ENCODE data around the gene MYMK. TPM values are rescaled to one million over a fixed set of nuclear protein-coding genes. Genes with fewer than 3 reads are reported as not detected.

MYMK gene
- total and polyA plus RNA-seq, 7 experiments from 2014 or later: not detected

GRCh38 chr9:133532937-133533668 is 8.3 kb upstream of the MYMK start:
- H3K36me3 Mint-ChIP-seq: no peaks in the 10 kb centered on the region
- no peaks in the 10 kb centered on the region for H3K9me3 ChIP-seq (ENCODE audit: control insufficient read depth in 2 of 3, low read length in 3 of 3)
- DNase-seq (peak; percentile 47 to 84 (median 77)), ATAC-seq (peak; percentile 86)
- intact Hi-C loops (cut with micrococcal nuclease): loop anchor here (1.0 kb wide), 2 partner anchors 123 to 193 kb away; no protein-coding TSS in a partner anchor
- H3K27ac ChIP-seq (ENCODE audit: low read depth, low read length): no peak overlapping the region
- H3K27me3 Mint-ChIP-seq: peaks cover 0 to 18% (median 7%) of the 10 kb centered on the region in 5 donors
- no peaks in the 10 kb centered on the region for H3K36me3 ChIP-seq (ENCODE audit: control insufficient read depth in 2 of 3, insufficient read depth in 3 of 3, low read length in 3 of 3)
- H3K27me3 ChIP-seq (ENCODE audit: control insufficient read depth in 2 of 2, insufficient read depth in 2 of 2, low read length in 2 of 2): no peaks in the 10 kb centered on the region
- peaks cover 0 to 5% (median 0%) of the 10 kb centered on the region in 11 donors for H3K9me3 Mint-ChIP-seq
- POLR2A ChIA-PET: interaction anchor here (0.7 to 2.2 kb wide), 2 partner anchors 23 to 51 kb away, joined by 3 to 11 read pairs; no protein-coding TSS in a partner anchor
- H3K4me3 ChIP-seq (ENCODE audit: low read length): no peak overlapping the region
- CTCF ChIA-PET: interaction anchor here (0.7 to 0.8 kb wide), 3 partner anchors 176 to 194 kb away, joined by 3 to 5 read pairs (median 3); no protein-coding TSS in a partner anchor
- H3K4me1 Mint-ChIP-seq: peaks cover 6 to 24% (median 13%) of the 10 kb centered on the region in 7 donors
- peaks cover 0 to 21% of the 10 kb centered on the region in 2 donors for H3K4me1 ChIP-seq (ENCODE audit: control insufficient read depth in 2 of 2, insufficient read depth in 2 of 2, low read length in 2 of 2)
- H3K27ac Mint-ChIP-seq: peak overlapping the region in 8 of 9 donors; percentile 58 to 91 (median 80)
- peak overlapping the region in 9 of 10 donors; percentile 57 to 82 (median 72) for H3K4me3 Mint-ChIP-seq

GRCh38 chr9:133531293-133531692 is 6.5 kb upstream of the MYMK start:
- intact Hi-C loops (cut with micrococcal nuclease): no loop called here
- H3K4me3 Mint-ChIP-seq: no peak overlapping the region
- peaks cover 0 to 23% (median 7%) of the 10 kb centered on the region in 5 donors for H3K27me3 Mint-ChIP-seq
- DNase-seq: no peak
- Histone ChIP-seq H3K27me3 (ENCODE audit: control insufficient read depth in 2 of 2, insufficient read depth in 2 of 2, low read length in 2 of 2) (no peaks in the 10 kb centered on the region), H3K36me3 (ENCODE audit: control insufficient read depth in 2 of 3, insufficient read depth in 3 of 3, low read length in 3 of 3) (no peaks in the 10 kb centered on the region), H3K9me3 (ENCODE audit: control insufficient read depth in 2 of 3, low read length in 3 of 3) (no peaks in the 10 kb centered on the region), H3K4me1 (ENCODE audit: control insufficient read depth in 2 of 2, insufficient read depth in 2 of 2, low read length in 2 of 2) (peaks cover 0 to 27% of the 10 kb centered on the region in 2 donors), H3K4me3 (ENCODE audit: low read length) (no peak overlapping the region), H3K27ac (ENCODE audit: low read depth, low read length) (no peak overlapping the region)
- CTCF ChIA-PET: no interaction called here
- peaks cover 0 to 5% (median 0%) of the 10 kb centered on the region in 11 donors for H3K9me3 Mint-ChIP-seq
- no peak overlapping the region for H3K27ac Mint-ChIP-seq
- POLR2A ChIA-PET: no interaction called here
- ATAC-seq: no peak
- H3K4me1 Mint-ChIP-seq: peaks cover 7 to 32% (median 24%) of the 10 kb centered on the region in 7 donors
- H3K36me3 Mint-ChIP-seq: no peaks in the 10 kb centered on the region

- intact Hi-C loops (cut with micrococcal nuclease): no loop called here
Observed at GRCh38 chr9:133529874-133530273, 5.1 kb upstream of the MYMK start.

GRCh38 chr9:133529457-133529856 is 4.7 kb upstream of the MYMK start:
- Histone ChIP-seq H3K27ac (ENCODE audit: low read depth, low read length) (no peak overlapping the region), H3K4me1 (ENCODE audit: control insufficient read depth in 2 of 2, insufficient read depth in 2 of 2, low read length in 2 of 2) (peaks cover 0 to 28% of the 10 kb centered on the region in 2 donors), H3K27me3 (ENCODE audit: control insufficient read depth in 2 of 2, insufficient read depth in 2 of 2, low read length in 2 of 2) (no peaks in the 10 kb centered on the region), H3K4me3 (ENCODE audit: low read length) (no peak overlapping the region), H3K36me3 (ENCODE audit: control insufficient read depth in 2 of 3, insufficient read depth in 3 of 3, low read length in 3 of 3) (no peaks in the 10 kb centered on the region), H3K9me3 (ENCODE audit: control insufficient read depth in 2 of 3, low read length in 3 of 3) (no peaks in the 10 kb centered on the region)
- Mint-ChIP-seq H3K9me3 (peaks cover 0 to 5% (median 0%) of the 10 kb centered on the region in 11 donors), H3K27me3 (peaks cover 0 to 19% (median 7%) of the 10 kb centered on the region in 5 donors), H3K4me3 (no peak overlapping the region), H3K36me3 (no peaks in the 10 kb centered on the region), H3K4me1 (peaks cover 7 to 32% (median 23%) of the 10 kb centered on the region in 7 donors), H3K27ac (no peak overlapping the region)
- CTCF ChIA-PET: interaction anchor here (0.8 to 1.0 kb wide), 2 partner anchors 30 to 180 kb away, joined by 3 read pairs; no protein-coding TSS in a partner anchor
- intact Hi-C loops (cut with micrococcal nuclease): no loop called here
- DNase-seq (no peak), ATAC-seq (no peak)
- POLR2A ChIA-PET: interaction anchor here (0.7 kb wide), 1 partner anchor 20 kb away, joined by 3 read pairs; no protein-coding TSS in a partner anchor

More at GRCh38 chr9:133529874-133530273, 5.1 kb upstream of the MYMK start:
- H3K36me3 ChIP-seq (ENCODE audit: control insufficient read depth in 2 of 3, insufficient read depth in 3 of 3, low read length in 3 of 3): no peaks in the 10 kb centered on the region
- H3K4me1 Mint-ChIP-seq: peaks cover 7 to 32% (median 23%) of the 10 kb centered on the region in 7 donors
- H3K9me3 Mint-ChIP-seq: peaks cover 0 to 5% (median 0%) of the 10 kb centered on the region in 11 donors
- H3K27me3 Mint-ChIP-seq: peaks cover 0 to 19% (median 7%) of the 10 kb centered on the region in 5 donors
- no peak overlapping the region for H3K4me3 Mint-ChIP-seq
- CTCF ChIA-PET: no interaction called here
- DNase-seq (no peak), ATAC-seq (no peak)
- peaks cover 0 to 28% of the 10 kb centered on the region in 2 donors for H3K4me1 ChIP-seq (ENCODE audit: control insufficient read depth in 2 of 2, insufficient read depth in 2 of 2, low read length in 2 of 2)
- H3K27ac ChIP-seq (ENCODE audit: low read depth, low read length): no peak overlapping the region
- POLR2A ChIA-PET: interaction anchor here (0.7 kb wide), 1 partner anchor 20 kb away, joined by 3 read pairs; no protein-coding TSS in a partner anchor
- no peaks in the 10 kb centered on the region for H3K9me3 ChIP-seq (ENCODE audit: control insufficient read depth in 2 of 3, low read length in 3 of 3)
- H3K36me3 Mint-ChIP-seq: no peaks in the 10 kb centered on the region
- no peaks in the 10 kb centered on the region for H3K27me3 ChIP-seq (ENCODE audit: control insufficient read depth in 2 of 2, insufficient read depth in 2 of 2, low read length in 2 of 2)
- H3K4me3 ChIP-seq (ENCODE audit: low read length): no peak overlapping the region
- no peak overlapping the region for H3K27ac Mint-ChIP-seq

GRCh38 chr9:133528876-133529241 is 4.1 kb upstream of the MYMK start:
- CTCF ChIA-PET: interaction anchor here (0.8 to 1.0 kb wide), 2 partner anchors 29 to 180 kb away, joined by 3 read pairs; no protein-coding TSS in a partner anchor
- no peak overlapping the region for H3K27ac ChIP-seq (ENCODE audit: low read depth, low read length)
- H3K4me1 ChIP-seq (ENCODE audit: control insufficient read depth in 2 of 2, insufficient read depth in 2 of 2, low read length in 2 of 2): peaks cover 0 to 23% of the 10 kb centered on the region in 2 donors
- H3K4me3 ChIP-seq (ENCODE audit: low read length): no peak overlapping the region
- Mint-ChIP-seq H3K36me3 (no peaks in the 10 kb centered on the region), H3K27ac (no peak overlapping the region), H3K4me3 (no peak overlapping the region), H3K4me1 (peaks cover 7 to 32% (median 20%) of the 10 kb centered on the region in 7 donors), H3K9me3 (peaks cover 0 to 5% (median 0%) of the 10 kb centered on the region in 11 donors), H3K27me3 (peaks cover 0 to 19% (median 7%) of the 10 kb centered on the region in 5 donors)
- intact Hi-C loops (cut with micrococcal nuclease): no loop called here
- H3K36me3 ChIP-seq (ENCODE audit: control insufficient read depth in 2 of 3, insufficient read depth in 3 of 3, low read length in 3 of 3): no peaks in the 10 kb centered on the region
- ATAC-seq (no peak), DNase-seq (no peak)
- H3K9me3 ChIP-seq (ENCODE audit: control insufficient read depth in 2 of 3, low read length in 3 of 3): no peaks in the 10 kb centered on the region
- H3K27me3 ChIP-seq (ENCODE audit: control insufficient read depth in 2 of 2, insufficient read depth in 2 of 2, low read length in 2 of 2): no peaks in the 10 kb centered on the region
- POLR2A ChIA-PET: no interaction called here

- H3K27ac ChIP-seq (ENCODE audit: low read depth, low read length): no peak overlapping the region
- Mint-ChIP-seq H3K4me1 (peaks cover 5 to 26% (median 15%) of the 10 kb centered on the region in 7 donors), H3K9me3 (peaks cover 0 to 5% (median 0%) of the 10 kb centered on the region in 11 donors), H3K36me3 (no peaks in the 10 kb centered on the region), H3K27me3 (peaks cover 0 to 15% (median 6%) of the 10 kb centered on the region in 5 donors), H3K4me3 (no peak overlapping the region), H3K27ac (no peak overlapping the region)
- peaks cover 0 to 17% of the 10 kb centered on the region in 2 donors for H3K4me1 ChIP-seq (ENCODE audit: control insufficient read depth in 2 of 2, insufficient read depth in 2 of 2, low read length in 2 of 2)
- no peaks in the 10 kb centered on the region for H3K9me3 ChIP-seq (ENCODE audit: control insufficient read depth in 2 of 3, low read length in 3 of 3)
- no peak overlapping the region for H3K4me3 ChIP-seq (ENCODE audit: low read length)
- no peak for ATAC-seq
- ChIA-PET POLR2A (no interaction called here), CTCF (interaction anchor here (1.0 kb wide), 1 partner anchor 29 kb away, joined by 3 read pairs; no protein-coding TSS in a partner anchor)
- H3K27me3 ChIP-seq (ENCODE audit: control insufficient read depth in 2 of 2, insufficient read depth in 2 of 2, low read length in 2 of 2): no peaks in the 10 kb centered on the region
- intact Hi-C loops (cut with micrococcal nuclease): no loop called here
- H3K36me3 ChIP-seq (ENCODE audit: control insufficient read depth in 2 of 3, insufficient read depth in 3 of 3, low read length in 3 of 3): no peaks in the 10 kb centered on the region
- DNase-seq: no peak
Observed at GRCh38 chr9:133528001-133528875, 3.5 kb upstream of the MYMK start.
